HEK293 (cell line): ENCODE measurements around the gene ORC1.

ENCODE experiments used
- GFI1B ChIP-seq: fragments of 450-650 bp; formaldehyde crosslinking; IDR thresholded peaks from 2 replicates; pipeline ENCODE4 v1.5.1; 2016; ENCODE audit warnings: missing biosample characterization, missing genetic modification characterization
- TRIM28 ChIP-seq: IDR thresholded peaks from 2 replicates; pipeline ENCODE4 v1.6.1; 2011; ENCODE audit warnings: low read length, control low read depth, borderline replicate concordance
- ZBTB21 ChIP-seq: fragments of 450-650 bp; formaldehyde crosslinking; IDR thresholded peaks from 2 replicates; pipeline ENCODE4 v1.5.1; 2017; ENCODE audit warnings: missing biosample characterization, missing genetic modification characterization
- ZBTB8A ChIP-seq: fragments of 450-650 bp; formaldehyde crosslinking; IDR thresholded peaks from 2 replicates; pipeline ENCODE4 v1.5.1; 2016; ENCODE audit warnings: missing biosample characterization, missing genetic modification characterization
- ZNF530 ChIP-seq: fragments of 450-650 bp; formaldehyde crosslinking; IDR thresholded peaks from 2 replicates; pipeline ENCODE4 v1.5.1; 2016; ENCODE audit warnings: low read depth, missing biosample characterization, missing genetic modification characterization
- TF ChIP-seq, protein P1 (sequence below): fragments of 450-650 bp; formaldehyde crosslinking; IDR thresholded peaks from 2 replicates; pipeline ENCODE4 v1.5.1; 2016; ENCODE audit warnings: missing biosample characterization, missing genetic modification characterization

DNA sequence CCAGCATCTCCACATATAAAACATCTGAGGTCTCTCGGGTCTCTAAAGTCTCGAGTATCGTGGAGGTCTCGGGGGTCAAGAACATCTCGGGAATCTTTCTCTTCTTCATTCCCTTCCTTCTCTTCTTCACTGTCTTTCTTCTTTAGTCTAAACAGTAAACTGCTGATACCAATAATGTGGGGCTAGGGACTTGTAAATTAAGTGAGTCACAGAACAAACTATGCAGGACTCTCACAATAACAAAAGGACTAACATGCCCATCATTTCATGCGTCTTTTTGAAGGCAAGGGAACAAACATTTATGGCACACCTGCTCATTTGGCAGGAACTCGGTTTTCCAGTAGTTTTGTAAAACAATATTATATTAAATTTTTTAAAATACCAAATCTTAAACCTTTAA, 32.6 kb upstream of the ORC1 start:
- TF ChIP-seq, protein P1, sequence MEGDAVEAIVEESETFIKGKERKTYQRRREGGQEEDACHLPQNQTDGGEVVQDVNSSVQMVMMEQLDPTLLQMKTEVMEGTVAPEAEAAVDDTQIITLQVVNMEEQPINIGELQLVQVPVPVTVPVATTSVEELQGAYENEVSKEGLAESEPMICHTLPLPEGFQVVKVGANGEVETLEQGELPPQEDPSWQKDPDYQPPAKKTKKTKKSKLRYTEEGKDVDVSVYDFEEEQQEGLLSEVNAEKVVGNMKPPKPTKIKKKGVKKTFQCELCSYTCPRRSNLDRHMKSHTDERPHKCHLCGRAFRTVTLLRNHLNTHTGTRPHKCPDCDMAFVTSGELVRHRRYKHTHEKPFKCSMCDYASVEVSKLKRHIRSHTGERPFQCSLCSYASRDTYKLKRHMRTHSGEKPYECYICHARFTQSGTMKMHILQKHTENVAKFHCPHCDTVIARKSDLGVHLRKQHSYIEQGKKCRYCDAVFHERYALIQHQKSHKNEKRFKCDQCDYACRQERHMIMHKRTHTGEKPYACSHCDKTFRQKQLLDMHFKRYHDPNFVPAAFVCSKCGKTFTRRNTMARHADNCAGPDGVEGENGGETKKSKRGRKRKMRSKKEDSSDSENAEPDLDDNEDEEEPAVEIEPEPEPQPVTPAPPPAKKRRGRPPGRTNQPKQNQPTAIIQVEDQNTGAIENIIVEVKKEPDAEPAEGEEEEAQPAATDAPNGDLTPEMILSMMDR (tag by site-specific recombination) = no peak
- no peak for TF ChIP-seq ZBTB21
- TF ChIP-seq ZNF530 (tag by site-specific recombination) = no peak
- no peak for TF ChIP-seq TRIM28
- TF ChIP-seq GFI1B (tag by site-specific recombination) = no peak
- TF ChIP-seq ZBTB8A (tag by site-specific recombination) = no peak
